SK-N-SH treated with all-trans-retinoic acid at 6 μM for 48 hours (cell line): ENCODE measurements around the gene LARGE1.

Source experiments
- ATAC-seq: fragments of 200-7000 bp; cut with Tn5 transposase; 3 replicates; pipeline ENCODE4 v1.9.1; 2020; ENCODE audit warnings: mild to moderate bottlenecking, moderate library complexity
- ARNTL ChIP-seq: fragments of 450-650 bp; formaldehyde crosslinking; IDR thresholded peaks from 2 replicates; pipeline ENCODE4 v1.5.0; 2020; ENCODE audit warnings: low read depth, mild to moderate bottlenecking, moderate library complexity, borderline replicate concordance
- BACH2 ChIP-seq: fragments of 250-450 bp; sonication (Bioruptor Pico); IDR thresholded peaks from 2 replicates; pipeline ENCODE4 v1.9.0; 2021; ENCODE audit warnings: mild to moderate bottlenecking, borderline replicate concordance
- ESRRG ChIP-seq: fragments of 250-450 bp; sonication (Bioruptor Pico); IDR thresholded peaks from 2 replicates; pipeline ENCODE4 v1.6.1; 2021; ENCODE audit warnings: mild to moderate bottlenecking
- GLIS3 ChIP-seq: fragments of 250-450 bp; sonication (Bioruptor Pico); IDR thresholded peaks from 2 replicates; pipeline ENCODE4 v1.5.0; 2020; ENCODE audit warnings: mild to moderate bottlenecking, moderate library complexity
- ISL1 ChIP-seq: fragments of 250-450 bp; sonication (Bioruptor Pico); IDR thresholded peaks from 2 replicates; pipeline ENCODE4 v2.1.2; 2022; ENCODE audit warnings: mild to moderate bottlenecking, moderate library complexity
- OSR1 ChIP-seq: fragments of 250-450 bp; sonication (Bioruptor Pico); IDR thresholded peaks from 2 replicates; pipeline ENCODE4 v1.8.0; 2022; ENCODE audit warnings: moderate library complexity, mild to moderate bottlenecking, inconsistent platforms
- PPARA ChIP-seq: fragments of 250-450 bp; sonication (Bioruptor Pico); IDR thresholded peaks from 2 replicates; pipeline ENCODE4 v1.5.0; 2020; ENCODE audit warnings: mild to moderate bottlenecking, borderline replicate concordance
- RARB ChIP-seq: fragments of 250-450 bp; sonication (Bioruptor Pico); IDR thresholded peaks from 2 replicates; pipeline ENCODE4 v1.8.0; 2021; ENCODE audit warnings: mild to moderate bottlenecking, moderate library complexity
- TOX ChIP-seq: fragments of 250-450 bp; sonication (Bioruptor Pico); IDR thresholded peaks from 2 replicates; pipeline ENCODE4 v1.8.0; 2021; ENCODE audit warnings: mild to moderate bottlenecking, moderate library complexity, borderline replicate concordance
- ZC3H10 ChIP-seq: fragments of 250-450 bp; sonication (Bioruptor Pico); IDR thresholded peaks from 2 replicates; pipeline ENCODE4 v1.5.1; 2021; ENCODE audit warnings: mild to moderate bottlenecking, moderate library complexity
- ZFP3 ChIP-seq: fragments of 250-450 bp; sonication (Bioruptor Pico); IDR thresholded peaks from 2 replicates; pipeline ENCODE4 v1.5.0; 2020; ENCODE audit warnings: mild to moderate bottlenecking, moderate library complexity
- ZFP30 ChIP-seq: fragments of 450-650 bp; formaldehyde crosslinking; IDR thresholded peaks from 2 replicates; pipeline ENCODE4 v1.5.0; 2022; ENCODE audit warnings: mild to moderate bottlenecking, moderate library complexity
- ZNF565 ChIP-seq: fragments of 450-650 bp; formaldehyde crosslinking; conservative IDR thresholded peaks from 2 replicates; pipeline ENCODE4 v1.5.0; 2020; ENCODE audit warnings: low read depth, mild to moderate bottlenecking, moderate library complexity
- ZNF70 ChIP-seq: fragments of 450-650 bp; formaldehyde crosslinking; IDR thresholded peaks from 2 replicates; pipeline ENCODE4 v1.5.0; 2020; ENCODE audit warnings: mild to moderate bottlenecking, moderate library complexity
- TF ChIP-seq, protein P1 (sequence below): fragments of 250-450 bp; sonication (Bioruptor Pico); IDR thresholded peaks from 2 replicates; pipeline ENCODE4 v1.5.1; 2021; ENCODE audit warnings: mild to moderate bottlenecking, moderate library complexity
- TF ChIP-seq, protein P2 (sequence below): fragments of 250-450 bp; sonication (Bioruptor Pico); IDR thresholded peaks from 2 replicates; pipeline ENCODE4 v1.8.0; 2020; ENCODE audit warnings: mild to moderate bottlenecking, moderate library complexity, borderline replicate concordance
- TF ChIP-seq, protein P3 (sequence below): fragments of 250-450 bp; sonication (Bioruptor Pico); IDR thresholded peaks from 2 replicates; pipeline ENCODE4 v1.5.1; 2020; ENCODE audit warnings: low read depth, mild to moderate bottlenecking, moderate library complexity
- TF ChIP-seq, protein P4 (sequence below): fragments of 250-450 bp; sonication (Bioruptor Pico); IDR thresholded peaks from 2 replicates; pipeline ENCODE4 v1.8.0; 2021; ENCODE audit warnings: low read depth, mild to moderate bottlenecking, moderate library complexity, borderline replicate concordance

The LARGE1 gene

DNA sequence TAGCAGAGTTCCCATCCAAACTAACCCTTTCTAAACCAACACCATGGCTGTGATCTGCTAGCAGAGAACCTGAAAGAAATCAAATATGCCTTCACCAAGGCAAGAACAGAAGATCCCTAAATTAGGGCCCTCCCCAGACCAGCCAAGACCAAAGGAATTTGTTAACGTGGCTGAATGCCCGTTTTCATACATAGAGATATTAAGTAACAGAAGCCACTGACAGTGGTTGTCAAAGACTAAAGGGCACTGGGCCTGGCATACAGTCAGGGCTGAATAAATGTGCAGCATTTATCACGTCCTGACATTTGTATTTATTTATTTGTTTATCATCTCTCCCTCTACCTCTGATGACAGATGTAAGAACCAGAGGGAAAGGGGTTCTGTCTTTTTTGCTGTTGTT is 271.8 kb downstream of the LARGE1 start:
- TF ChIP-seq, protein P1, sequence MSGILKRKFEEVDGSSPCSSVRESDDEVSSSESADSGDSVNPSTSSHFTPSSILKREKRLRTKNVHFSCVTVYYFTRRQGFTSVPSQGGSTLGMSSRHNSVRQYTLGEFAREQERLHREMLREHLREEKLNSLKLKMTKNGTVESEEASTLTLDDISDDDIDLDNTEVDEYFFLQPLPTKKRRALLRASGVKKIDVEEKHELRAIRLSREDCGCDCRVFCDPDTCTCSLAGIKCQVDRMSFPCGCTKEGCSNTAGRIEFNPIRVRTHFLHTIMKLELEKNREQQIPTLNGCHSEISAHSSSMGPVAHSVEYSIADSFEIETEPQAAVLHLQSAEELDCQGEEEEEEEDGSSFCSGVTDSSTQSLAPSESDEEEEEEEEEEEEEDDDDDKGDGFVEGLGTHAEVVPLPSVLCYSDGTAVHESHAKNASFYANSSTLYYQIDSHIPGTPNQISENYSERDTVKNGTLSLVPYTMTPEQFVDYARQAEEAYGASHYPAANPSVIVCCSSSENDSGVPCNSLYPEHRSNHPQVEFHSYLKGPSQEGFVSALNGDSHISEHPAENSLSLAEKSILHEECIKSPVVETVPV (CRISPR knock-in tag) = no peak
- TF ChIP-seq OSR1 = no peak
- no peak for TF ChIP-seq ARNTL
- no peak for ATAC-seq

DNA sequence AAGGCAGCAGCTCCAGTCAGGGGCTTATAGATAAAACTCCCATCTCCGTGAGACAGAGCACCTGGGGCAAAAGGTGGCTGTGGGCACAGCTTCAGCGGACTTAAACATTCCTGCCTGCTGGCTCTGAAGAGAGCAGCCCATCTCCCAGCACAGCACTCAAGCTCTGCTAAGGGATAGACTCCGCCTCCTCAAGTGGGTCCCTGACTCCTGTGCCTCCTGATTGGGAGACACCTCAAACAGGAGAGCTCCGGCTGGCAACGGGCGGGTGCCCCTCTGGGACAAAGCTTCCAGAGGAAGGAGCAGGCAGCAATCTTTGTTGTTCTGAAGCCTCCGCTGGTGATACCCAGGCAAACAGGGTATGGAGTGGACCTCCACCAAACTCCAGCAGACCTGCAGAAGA is 279.4 kb downstream of the LARGE1 start:
- TF ChIP-seq PPARA = no peak
- ATAC-seq = no peak

DNA sequence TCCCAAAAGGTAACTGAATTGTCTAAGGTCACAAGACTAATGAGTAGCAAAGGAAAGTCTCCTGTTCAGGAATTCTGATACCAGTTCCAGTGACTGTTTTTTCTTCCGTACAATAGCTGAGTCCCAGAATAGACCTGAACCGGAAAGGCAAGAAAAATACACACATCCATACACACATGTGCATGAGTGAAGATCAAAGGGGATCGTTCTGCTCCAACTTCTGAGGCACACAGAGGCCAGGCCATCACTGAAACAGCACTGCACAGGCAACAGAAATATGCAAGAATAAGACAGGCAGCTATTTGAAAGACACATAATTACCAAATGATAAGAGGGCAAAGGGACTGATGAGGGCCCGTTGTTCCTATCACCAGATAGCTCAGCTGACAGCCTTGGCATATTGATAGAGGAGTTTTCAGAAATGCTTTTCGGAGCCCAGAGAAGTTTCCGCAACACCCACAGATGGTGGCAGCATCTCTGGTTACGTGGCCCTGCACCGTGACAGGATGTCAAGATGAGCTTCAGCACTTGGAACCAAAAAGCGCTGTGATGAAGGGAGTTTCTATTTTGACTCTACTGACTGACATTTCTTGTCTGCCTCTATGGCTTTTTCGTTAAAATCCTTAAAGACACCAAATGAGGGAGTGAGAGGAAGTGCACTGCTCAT is 280.6 kb downstream of the LARGE1 start:
- TF ChIP-seq ZNF565 (no peak), ZFP3 (CRISPR knock-in tag) (no peak)
- TF ChIP-seq, protein P1 (CRISPR knock-in tag) = no peak
- TF ChIP-seq, all 23 proteins: peak for 0
- no peak for ATAC-seq

DNA sequence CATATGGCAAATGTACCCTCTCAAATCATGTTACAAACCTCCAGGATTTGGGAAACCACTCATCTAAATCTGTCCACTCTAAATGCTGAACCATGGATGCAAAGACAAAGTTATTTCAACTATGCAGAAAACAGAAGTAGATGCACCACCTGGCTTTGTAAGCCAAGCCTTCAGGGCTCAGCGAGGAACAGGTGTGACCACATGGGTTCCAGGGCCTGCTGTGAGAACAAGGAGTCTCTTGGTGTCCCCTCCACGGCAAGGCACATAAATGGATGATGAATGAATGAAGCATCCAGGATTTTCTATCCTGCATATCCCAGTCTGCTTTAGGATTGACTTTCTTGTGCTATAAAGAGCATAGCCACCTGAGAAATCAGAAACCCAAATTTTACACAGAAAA is 284.5 kb downstream of the LARGE1 start:
- TF ChIP-seq GLIS3 (no peak), ARNTL (no peak), RARB (CRISPR knock-in tag) (no peak), ZNF70 (CRISPR knock-in tag) (no peak), ZC3H10 (CRISPR knock-in tag) (no peak), PPARA (no peak), ISL1 (CRISPR knock-in tag) (no peak), TOX (CRISPR knock-in tag) (no peak), ESRRG (CRISPR knock-in tag) (no peak), ZFP3 (CRISPR knock-in tag) (no peak), ZNF565 (no peak)
- TF ChIP-seq, protein P1 (CRISPR knock-in tag) = no peak
- TF ChIP-seq, protein P2, sequence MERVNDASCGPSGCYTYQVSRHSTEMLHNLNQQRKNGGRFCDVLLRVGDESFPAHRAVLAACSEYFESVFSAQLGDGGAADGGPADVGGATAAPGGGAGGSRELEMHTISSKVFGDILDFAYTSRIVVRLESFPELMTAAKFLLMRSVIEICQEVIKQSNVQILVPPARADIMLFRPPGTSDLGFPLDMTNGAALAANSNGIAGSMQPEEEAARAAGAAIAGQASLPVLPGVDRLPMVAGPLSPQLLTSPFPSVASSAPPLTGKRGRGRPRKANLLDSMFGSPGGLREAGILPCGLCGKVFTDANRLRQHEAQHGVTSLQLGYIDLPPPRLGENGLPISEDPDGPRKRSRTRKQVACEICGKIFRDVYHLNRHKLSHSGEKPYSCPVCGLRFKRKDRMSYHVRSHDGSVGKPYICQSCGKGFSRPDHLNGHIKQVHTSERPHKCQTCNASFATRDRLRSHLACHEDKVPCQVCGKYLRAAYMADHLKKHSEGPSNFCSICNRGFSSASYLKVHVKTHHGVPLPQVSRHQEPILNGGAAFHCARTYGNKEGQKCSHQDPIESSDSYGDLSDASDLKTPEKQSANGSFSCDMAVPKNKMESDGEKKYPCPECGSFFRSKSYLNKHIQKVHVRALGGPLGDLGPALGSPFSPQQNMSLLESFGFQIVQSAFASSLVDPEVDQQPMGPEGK (CRISPR knock-in tag) = no peak
- TF ChIP-seq, protein P3, sequence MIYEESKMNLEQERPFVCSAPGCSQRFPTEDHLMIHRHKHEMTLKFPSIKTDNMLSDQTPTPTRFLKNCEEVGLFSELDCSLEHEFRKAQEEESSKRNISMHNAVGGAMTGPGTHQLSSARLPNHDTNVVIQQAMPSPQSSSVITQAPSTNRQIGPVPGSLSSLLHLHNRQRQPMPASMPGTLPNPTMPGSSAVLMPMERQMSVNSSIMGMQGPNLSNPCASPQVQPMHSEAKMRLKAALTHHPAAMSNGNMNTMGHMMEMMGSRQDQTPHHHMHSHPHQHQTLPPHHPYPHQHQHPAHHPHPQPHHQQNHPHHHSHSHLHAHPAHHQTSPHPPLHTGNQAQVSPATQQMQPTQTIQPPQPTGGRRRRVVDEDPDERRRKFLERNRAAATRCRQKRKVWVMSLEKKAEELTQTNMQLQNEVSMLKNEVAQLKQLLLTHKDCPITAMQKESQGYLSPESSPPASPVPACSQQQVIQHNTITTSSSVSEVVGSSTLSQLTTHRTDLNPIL (CRISPR knock-in tag) = no peak
- TF ChIP-seq, protein P4, sequence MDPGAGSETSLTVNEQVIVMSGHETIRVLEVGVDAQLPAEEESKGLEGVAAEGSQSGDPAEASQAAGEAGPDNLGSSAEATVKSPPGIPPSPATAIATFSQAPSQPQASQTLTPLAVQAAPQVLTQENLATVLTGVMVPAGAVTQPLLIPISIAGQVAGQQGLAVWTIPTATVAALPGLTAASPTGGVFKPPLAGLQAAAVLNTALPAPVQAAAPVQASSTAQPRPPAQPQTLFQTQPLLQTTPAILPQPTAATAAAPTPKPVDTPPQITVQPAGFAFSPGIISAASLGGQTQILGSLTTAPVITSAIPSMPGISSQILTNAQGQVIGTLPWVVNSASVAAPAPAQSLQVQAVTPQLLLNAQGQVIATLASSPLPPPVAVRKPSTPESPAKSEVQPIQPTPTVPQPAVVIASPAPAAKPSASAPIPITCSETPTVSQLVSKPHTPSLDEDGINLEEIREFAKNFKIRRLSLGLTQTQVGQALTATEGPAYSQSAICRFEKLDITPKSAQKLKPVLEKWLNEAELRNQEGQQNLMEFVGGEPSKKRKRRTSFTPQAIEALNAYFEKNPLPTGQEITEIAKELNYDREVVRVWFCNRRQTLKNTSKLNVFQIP (CRISPR knock-in tag) = no peak
- no peak for ATAC-seq

DNA sequence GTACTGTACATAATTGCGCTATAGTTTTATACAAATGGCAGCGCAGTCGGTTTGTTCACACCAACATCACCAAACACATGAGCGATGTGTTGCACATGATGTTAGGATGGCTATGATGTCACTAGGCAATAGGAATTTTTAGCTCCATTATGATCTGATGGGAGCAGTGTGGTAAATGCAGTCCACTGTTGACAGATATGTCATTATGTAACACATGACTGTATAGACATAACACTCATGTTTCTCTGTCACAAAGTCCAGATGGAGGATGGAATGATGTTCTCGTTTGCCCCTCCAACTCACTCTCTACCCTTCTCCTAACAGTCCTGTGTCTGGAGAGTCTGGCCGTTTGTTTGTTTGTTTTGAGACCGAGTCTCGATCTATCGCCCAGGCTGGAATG is 288.5 kb downstream of the LARGE1 start:
- no peak for ATAC-seq
- no peak for TF ChIP-seq GLIS3
- TF ChIP-seq BACH2 (CRISPR knock-in tag) = no peak
- TF ChIP-seq PPARA = no peak
- no peak for TF ChIP-seq ZFP3 (CRISPR knock-in tag)
- TF ChIP-seq, protein P2 (CRISPR knock-in tag) = no peak
- no peak for TF ChIP-seq ZNF70 (CRISPR knock-in tag)
- no peak for TF ChIP-seq ZC3H10 (CRISPR knock-in tag)
- TF ChIP-seq ZFP30 (CRISPR knock-in tag) = no peak
- TF ChIP-seq, protein P3 (CRISPR knock-in tag) = no peak
- TF ChIP-seq RARB (CRISPR knock-in tag) = no peak
